Raji (cell line): ENCODE results near the gene MGLL.

Experiments used
- POLR2A ChIP-seq: IDR thresholded peaks from 2 replicates; pipeline ENCODE4 v1.6.1; 2011; ENCODE audit warnings: low read depth, low read length, control low read depth; ENCODE audit not compliant: insufficient read depth

The MGLL gene

GRCh38 chr3:127691974-127692373 is 130.3 kb downstream of the MGLL start:
- TF ChIP-seq POLR2A = no peak

DNA sequence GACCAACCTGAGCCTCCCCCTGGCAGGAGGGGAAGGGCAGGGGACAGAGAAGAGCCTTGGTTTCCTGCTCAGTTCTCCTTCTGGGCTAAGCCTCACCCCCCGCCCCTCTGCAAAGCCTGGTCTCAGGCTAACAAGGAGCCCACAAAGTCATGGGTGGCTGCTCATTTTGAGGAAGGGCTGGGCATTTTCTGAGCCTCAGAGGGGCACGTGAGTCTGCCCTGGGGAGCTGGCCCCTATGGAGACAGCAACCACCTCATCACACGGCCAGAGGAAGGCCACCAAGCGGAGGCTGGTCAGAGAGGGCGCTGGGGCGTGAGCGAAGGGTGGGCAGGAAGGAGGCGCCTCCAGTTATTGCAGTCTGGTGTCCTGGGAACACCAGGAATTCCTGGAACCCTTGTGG is 130.8 kb downstream of the MGLL start:
- TF ChIP-seq POLR2A = no peak

- TF ChIP-seq POLR2A = no peak
Observed at GRCh38 chr3:127690823-127691452, 131.4 kb downstream of the MGLL start.

DNA sequence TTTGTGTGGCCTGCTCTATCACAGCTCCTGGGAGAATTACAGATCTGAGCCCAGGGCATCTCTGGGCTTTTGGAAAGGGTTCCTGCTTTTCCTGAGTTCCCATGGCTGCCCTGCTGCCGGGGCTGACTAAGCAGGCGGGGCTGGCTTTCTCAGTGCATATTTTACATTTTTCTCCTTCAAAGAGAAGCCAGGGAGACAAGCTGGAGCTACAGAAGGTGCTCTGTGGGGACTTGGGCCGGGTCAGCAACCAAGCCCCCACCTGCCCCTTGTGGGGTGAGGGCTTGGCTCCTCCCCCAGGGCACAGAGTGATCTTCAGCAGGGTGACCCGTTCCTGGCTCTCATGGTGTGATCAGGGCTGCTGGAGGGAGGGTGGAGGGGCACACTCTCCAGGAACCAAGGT is 132.2 kb downstream of the MGLL start:
- TF ChIP-seq POLR2A = no peak

GRCh38 chr3:127689266-127689860 is 133.0 kb downstream of the MGLL start:
- TF ChIP-seq POLR2A = no peak

- TF ChIP-seq POLR2A = no peak
Observed at GRCh38 chr3:127688416-127689265, 133.7 kb downstream of the MGLL start.

GRCh38 chr3:127688022-127688415 is 134.3 kb downstream of the MGLL start:
- TF ChIP-seq POLR2A = no peak

DNA sequence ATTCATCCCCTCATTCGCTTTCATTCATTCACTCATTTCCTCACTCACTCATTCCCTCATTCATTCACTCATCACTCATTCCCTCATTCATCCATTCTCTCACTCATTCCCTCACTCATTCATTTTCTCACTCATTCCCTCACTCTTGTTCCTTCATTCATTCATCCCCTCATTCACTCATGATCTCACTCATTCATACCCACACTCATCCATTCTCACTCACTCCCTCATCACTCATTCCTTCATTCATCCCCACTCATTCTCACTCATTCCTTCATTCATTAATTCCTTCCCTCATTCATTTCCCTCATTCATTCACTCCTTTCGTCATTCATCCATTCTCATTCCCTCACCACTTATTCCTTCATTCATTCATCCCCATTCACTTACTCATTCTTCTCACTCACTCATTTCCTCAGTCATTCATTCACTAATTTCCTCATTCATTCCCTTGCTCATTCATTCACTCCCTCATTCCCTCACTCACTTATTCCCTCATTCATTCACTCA is 135.0 kb downstream of the MGLL start:
- TF ChIP-seq POLR2A = no peak

DNA sequence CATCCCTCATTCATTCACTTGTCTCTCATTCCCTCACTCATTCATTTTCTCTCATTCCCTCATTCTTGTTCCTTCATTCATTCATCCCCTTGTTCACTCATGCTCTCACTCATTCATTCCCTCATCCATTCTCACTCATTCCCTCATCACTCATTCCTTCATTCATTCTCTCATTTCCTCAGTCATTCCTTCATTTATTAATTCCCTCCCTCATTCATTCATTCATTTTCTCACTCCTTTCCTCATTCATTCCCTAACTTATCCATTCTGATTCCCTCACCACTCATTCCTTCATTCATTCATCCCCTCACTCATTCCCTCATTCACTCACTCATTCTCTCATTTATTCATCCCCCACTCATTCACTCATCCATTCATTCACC is 135.8 kb downstream of the MGLL start:
- no peak for TF ChIP-seq POLR2A

DNA sequence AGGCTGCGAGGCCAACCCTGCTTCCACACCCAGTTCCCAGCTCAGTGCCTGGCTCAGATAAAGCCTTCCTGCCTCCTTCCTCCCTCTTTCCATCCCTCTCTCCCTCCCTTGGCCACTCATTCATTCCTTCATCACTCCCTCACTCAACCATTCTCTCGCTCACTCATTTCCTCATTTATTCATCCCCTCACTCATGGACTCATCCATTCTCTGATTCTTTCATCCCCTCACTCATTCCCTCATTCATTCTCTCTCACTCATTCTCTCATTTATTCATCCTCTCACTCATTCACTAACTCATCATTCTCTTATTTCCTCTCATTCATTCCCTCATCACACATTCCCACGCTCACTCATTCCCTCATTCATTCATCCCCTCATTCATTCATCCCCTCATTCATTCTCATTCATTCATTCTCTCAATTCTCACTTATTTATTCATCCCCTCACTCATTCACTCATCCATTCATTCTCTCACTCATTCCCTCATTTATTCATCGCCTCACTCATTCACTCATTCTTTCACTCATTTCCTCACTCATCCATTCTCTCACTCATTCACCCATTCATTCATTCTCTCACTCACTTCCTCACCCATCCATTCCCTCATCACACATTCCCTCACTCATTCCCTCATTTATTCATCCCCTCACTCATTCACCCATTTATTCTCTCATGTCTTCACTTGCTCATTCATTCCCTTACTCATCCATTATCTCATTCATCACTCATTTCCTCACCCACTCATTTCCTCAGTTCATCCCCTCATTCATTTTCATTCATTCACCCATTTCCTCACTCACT is 136.4 kb downstream of the MGLL start:
- no peak for TF ChIP-seq POLR2A

DNA sequence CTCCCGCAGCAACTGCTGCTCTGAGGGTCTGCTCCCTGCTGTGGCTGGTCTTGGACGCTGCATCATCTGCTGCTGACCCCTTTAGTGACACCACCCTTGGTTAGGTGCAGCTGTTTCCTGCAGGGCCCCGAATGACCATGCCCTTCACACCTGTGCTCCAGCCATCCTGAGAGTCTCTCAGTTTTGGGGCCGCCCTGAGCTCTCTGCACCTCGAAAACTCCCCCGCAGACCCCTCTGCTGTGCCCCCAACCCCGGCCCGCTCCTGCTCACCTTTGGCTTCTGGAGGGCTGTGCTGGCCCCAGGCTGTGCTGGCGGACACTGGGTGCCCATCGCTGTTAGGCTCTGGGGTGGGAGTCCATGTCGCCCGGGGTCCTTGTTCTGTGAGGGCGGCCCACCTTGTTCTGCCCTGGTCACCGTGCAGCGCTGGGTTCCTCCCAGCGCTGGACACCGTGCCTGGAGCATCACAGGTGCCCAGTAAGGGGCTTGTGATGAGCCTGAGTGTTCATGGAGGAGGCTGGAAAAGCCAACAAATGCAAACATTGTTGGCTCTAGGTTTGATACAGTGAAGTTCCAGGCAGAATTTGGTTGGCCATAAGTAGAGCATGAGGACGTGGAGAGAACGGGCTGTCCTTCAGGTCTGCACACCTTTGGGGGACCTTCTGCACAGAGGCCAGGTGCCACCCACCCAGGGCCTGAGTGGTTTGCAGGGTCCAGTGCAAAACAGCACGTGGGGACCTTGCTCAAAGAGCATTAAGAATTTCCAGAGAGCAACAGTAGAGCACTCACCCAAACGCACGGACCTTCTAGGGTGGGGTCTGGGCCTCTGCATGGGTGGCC is 137.2 kb downstream of the MGLL start:
- no peak for TF ChIP-seq POLR2A

GRCh38 chr3:127682561-127682960 is 139.8 kb downstream of the MGLL start:
- TF ChIP-seq POLR2A = no peak

- no peak for TF ChIP-seq POLR2A
Observed at GRCh38 chr3:127680798-127681221, 141.5 kb downstream of the MGLL start.

GRCh38 chr3:127680146-127680661 is 142.1 kb downstream of the MGLL start:
- no peak for TF ChIP-seq POLR2A
